GM21390 (cell line): Measurements from ENCODE around the gene ATN1.
A peak's percentile ranks its signal among the peaks of the same experiment; 100 is the strongest.

Experiments
- ATAC-seq: cut with Tn5 transposase; IDR thresholded peaks from one replicate; pipeline ENCODE4 v1.9.1; 2021; ENCODE audit not compliant: unreplicated experiment

Gene ATN1

DNA sequence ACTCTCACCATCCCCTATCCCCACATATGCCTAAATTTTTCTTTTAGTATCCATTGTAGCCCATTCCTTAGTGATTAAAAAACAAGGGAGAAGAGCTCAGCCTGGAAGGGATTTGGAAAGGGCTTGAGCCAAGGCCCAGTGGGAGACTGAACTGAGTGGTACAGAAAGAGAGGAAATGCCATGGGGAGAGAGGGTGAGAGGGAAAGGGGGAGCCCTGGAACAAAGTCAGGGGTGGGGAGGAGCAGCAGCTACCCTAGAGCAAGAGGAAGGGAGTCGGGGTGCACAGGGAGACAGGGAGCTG, 2.6 kb upstream of the ATN1 start:
- no peak for ATAC-seq

DNA sequence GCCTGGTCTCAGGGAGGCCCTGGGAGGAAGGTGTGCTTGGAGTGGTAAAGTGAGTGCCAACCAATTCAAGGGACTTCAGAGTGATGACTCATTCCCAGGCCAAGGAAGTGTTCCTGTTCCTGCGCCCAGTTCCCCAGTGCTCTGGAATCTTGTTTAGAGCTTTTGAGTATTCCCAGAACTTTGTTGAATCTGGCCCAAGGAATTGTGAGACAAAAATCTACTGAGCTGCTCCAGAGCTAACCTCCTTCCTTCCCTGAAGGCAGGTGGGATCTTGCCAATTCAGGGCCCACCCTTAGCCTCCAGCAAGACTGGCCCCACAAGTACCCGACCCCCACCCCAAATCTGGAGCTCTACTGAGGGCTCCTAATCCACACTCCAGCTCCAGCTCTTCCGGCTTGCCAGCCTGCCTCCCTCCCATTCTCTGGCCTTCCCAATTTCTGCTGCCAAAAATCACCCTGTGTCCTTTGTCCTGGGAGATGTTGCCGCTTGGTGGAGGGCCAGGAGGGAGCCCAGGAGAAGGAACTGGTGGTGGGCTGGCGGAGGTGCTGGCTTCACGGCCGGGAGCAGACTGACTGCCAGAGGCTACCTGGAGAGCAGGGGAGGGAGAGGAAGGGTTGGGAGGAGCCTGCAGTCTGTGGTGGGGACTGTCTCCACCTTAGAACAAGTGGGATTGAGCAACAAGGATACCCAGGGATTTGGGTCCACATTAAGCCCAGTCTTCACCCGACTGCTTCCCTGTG, 2.0 kb upstream of the ATN1 start:
- no peak for ATAC-seq

DNA sequence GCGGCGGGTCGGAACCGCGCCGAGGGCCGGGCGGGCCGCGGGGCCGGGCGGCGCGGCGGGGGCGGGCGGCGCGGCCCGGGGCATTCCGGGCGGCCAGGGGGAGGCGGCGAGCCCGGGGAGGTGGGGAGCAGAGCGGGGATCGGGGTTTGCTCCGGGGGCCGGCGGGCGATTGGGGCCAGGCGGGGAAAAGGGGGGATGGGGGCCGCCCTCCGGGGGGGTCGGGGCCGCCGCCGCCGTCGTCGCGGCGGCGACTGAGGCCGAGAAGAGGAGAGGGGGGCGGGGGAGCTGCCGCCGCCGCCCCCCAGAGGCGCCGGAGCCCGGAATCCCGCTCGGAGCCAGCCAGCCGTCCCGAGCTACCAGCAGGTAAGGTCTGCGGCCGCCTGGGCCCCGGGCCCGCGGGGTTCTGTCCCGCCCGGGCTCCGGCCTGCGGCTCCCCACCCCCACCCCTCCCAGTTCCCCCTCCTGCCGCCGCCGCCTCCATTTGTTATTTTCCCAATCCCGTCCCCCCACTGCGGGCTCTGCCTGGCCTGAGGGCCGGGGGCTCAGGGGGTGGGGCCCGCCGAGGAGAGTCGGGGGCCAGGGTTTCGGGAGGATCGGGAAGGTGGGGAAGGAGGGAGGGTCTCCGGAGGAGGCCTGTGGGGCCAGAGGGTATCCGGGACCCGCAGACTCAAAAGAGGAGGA, 403 bp downstream of the ATN1 start:
- ATAC-seq: no peak

DNA sequence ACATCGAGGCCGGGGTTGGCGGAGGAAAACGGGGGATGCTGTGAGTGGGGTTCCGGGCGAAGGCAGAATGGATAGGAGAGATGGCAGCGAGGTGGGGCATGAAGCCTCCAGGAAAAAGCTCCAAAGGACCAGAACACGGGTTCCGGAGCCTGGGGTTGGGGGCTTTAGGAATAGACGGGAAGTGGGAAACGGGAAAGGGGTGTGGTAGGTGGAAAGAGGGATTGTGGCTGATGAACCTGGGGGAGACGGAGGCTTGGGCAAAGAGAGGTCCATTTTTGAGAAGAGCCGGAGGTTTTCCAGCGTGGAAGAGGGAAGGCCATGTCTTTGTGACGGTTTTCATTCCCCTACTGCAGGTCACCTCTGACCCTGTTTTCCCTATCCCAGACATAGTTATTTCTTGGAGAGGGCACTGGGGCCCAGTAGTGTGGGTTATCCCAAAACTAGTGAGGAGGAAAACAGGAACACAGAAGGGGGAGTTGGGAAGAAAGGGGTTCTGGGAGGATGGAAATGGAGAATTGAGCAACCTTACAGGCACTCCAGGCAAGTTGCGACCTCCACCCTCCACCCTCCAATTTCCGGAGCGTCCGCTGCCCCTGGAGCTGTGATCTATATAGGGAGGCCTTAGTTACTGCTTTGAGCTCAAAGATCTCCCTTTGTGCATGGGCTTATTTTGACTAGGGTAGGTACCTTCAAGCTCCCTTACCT, 1.1 kb downstream of the ATN1 start:
- no peak for ATAC-seq

DNA sequence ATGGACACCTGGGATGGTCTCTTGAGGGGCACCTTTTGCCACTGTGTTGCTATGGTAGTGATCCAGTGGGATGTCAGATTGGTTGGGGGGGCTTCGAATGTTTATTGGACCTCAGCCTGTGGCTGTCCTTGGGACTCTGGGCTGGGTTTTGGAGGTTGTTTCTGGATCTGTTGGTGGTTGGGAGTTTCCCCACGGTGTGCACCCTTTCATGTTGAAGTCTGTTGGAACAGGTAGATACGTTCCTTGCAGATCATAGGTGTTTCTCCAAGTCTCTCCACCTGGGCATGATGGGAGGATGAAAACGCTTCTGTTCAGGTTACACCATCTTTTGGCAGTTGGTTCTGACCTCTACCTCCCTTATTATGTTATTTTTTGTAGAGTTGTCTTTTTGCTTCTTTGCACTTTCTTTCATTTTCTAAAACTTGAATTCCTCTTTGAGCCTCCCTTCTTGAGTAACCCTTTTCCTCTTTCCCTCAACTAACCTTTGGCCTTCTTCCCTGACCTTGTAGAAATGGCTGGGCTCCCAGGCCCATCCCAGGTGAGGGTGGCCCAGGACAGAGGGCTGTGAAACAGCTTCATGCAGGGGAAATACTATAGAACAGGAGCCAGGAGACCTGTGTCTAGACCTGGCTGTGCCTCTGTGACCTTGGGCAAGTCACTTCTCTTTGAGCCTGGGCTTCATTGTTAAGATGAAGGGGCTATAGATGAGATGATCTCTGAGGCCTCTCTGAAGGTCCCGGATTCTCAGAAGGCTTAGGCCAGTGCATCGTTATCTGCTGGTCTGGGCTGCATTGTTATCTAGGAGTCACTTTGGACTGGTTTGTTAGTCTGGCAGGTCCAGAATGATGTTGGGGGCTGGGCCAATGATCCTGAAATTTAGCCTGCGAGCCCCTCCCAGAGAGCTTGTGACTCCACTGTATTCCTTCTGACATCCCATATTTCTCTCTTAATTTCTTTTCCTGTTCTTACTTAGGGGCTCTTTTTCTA, 2.0 kb downstream of the ATN1 start:
- no peak for ATAC-seq

DNA sequence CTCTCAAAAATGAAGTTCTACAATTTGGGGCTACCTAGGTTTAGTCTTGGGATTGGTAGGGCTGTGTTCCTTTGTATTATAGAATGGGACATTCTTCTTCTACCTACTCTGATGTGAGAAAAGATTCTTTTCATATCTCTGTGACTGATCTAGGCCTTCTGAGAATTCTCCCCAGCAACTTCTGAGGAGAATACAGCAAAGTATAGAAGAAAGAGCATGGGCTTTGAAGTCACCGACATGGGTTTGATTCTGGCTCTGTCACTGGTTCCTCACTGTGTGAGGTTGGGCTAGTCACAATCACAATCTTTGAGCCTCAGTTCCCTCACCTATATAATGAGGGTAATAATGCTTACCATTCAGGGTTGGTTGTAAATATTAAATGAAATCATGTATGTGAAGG, 5.0 kb downstream of the ATN1 start:
- ATAC-seq: no peak

DNA sequence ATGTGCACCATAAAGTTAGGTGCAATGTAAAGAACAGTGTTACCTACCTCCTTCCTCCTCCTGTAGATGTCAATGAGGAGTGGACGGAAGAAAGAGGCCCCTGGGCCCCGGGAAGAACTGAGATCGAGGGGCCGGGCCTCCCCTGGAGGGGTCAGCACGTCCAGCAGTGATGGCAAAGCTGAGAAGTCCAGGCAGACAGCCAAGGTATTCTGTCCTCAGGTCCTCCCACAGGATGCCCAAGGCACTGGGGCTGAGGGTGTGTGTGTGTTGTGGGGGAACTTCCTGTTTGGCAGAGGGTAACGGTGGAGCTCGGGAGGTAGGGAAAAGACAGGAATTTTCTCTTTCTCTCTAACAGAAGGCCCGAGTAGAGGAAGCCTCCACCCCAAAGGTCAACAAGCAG, 6.4 kb downstream of the ATN1 start:
- no peak for ATAC-seq

DNA sequence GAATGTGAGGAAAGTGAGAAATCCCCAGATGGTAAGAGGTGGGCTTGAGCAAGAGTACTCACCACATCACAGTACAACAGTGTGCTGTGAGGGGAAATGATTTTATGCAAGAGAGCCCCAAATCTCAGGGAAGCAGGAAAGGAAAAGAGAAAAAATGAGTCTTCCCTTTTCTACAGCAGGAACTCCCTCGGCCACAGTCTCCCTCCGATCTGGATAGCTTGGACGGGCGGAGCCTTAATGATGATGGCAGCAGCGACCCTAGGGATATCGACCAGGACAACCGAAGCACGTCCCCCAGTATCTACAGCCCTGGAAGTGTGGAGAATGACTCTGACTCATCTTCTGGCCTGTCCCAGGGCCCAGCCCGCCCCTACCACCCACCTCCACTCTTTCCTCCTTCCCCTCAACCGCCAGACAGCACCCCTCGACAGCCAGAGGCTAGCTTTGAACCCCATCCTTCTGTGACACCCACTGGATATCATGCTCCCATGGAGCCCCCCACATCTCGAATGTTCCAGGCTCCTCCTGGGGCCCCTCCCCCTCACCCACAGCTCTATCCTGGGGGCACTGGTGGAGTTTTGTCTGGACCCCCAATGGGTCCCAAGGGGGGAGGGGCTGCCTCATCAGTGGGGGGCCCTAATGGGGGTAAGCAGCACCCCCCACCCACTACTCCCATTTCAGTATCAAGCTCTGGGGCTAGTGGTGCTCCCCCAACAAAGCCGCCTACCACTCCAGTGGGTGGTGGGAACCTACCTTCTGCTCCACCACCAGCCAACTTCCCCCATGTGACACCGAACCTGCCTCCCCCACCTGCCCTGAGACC, 7.8 kb downstream of the ATN1 start:
- no peak for ATAC-seq

DNA sequence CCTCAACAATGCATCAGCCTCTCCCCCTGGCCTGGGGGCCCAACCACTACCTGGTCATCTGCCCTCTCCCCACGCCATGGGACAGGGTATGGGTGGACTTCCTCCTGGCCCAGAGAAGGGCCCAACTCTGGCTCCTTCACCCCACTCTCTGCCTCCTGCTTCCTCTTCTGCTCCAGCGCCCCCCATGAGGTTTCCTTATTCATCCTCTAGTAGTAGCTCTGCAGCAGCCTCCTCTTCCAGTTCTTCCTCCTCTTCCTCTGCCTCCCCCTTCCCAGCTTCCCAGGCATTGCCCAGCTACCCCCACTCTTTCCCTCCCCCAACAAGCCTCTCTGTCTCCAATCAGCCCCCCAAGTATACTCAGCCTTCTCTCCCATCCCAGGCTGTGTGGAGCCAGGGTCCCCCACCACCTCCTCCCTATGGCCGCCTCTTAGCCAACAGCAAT, 8.5 kb downstream of the ATN1 start:
- no peak for ATAC-seq

DNA sequence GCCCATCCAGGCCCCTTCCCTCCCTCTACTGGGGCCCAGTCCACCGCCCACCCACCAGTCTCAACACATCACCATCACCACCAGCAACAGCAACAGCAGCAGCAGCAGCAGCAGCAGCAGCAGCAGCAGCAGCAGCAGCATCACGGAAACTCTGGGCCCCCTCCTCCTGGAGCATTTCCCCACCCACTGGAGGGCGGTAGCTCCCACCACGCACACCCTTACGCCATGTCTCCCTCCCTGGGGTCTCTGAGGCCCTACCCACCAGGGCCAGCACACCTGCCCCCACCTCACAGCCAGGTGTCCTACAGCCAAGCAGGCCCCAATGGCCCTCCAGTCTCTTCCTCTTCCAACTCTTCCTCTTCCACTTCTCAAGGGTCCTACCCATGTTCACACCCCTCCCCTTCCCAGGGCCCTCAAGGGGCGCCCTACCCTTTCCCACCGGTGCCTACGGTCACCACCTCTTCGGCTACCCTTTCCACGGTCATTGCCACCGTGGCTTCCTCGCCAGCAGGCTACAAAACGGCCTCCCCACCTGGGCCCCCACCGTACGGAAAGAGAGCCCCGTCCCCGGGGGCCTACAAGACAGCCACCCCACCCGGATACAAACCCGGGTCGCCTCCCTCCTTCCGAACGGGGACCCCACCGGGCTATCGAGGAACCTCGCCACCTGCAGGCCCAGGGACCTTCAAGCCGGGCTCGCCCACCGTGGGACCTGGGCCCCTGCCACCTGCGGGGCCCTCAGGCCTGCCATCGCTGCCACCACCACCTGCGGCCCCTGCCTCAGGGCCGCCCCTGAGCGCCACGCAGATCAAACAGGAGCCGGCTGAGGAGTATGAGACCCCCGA, 9.1 kb downstream of the ATN1 start:
- ATAC-seq: no peak

DNA sequence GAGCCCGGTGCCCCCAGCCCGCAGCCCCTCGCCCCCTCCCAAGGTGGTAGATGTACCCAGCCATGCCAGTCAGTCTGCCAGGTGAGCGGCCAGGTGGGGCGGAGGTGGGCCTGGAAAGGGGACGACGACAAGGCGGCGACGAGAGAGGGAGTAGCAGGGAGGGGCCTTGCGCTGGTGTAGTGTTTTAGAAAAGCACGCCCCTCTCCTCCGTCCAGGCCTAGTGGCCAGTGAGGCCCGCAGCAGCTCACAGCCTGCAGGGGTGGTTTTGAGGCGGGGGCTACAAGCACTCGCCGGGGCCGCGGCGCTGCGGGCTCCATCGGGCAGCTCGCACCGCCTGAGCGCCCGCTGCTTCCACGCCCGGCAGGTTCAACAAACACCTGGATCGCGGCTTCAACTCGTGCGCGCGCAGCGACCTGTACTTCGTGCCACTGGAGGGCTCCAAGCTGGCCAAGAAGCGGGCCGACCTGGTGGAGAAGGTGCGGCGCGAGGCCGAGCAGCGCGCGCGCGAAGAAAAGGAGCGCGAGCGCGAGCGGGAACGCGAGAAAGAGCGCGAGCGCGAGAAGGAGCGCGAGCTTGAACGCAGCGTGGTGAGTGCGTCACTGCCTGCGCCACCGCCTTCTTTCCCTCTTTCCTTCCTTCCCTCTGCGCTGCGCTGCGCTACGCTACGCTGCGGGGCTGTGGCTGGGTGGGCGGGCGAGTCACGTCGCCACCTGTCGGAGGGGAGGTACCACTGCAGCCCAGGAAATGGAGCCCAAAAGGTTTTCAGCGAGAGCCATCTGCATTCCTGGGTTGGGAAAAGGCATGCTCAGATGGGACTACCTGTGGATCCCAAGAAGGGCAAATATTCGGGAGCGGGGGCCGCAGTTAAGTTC, 10.0 kb downstream of the ATN1 start:
- peak; percentile 88 for ATAC-seq

DNA sequence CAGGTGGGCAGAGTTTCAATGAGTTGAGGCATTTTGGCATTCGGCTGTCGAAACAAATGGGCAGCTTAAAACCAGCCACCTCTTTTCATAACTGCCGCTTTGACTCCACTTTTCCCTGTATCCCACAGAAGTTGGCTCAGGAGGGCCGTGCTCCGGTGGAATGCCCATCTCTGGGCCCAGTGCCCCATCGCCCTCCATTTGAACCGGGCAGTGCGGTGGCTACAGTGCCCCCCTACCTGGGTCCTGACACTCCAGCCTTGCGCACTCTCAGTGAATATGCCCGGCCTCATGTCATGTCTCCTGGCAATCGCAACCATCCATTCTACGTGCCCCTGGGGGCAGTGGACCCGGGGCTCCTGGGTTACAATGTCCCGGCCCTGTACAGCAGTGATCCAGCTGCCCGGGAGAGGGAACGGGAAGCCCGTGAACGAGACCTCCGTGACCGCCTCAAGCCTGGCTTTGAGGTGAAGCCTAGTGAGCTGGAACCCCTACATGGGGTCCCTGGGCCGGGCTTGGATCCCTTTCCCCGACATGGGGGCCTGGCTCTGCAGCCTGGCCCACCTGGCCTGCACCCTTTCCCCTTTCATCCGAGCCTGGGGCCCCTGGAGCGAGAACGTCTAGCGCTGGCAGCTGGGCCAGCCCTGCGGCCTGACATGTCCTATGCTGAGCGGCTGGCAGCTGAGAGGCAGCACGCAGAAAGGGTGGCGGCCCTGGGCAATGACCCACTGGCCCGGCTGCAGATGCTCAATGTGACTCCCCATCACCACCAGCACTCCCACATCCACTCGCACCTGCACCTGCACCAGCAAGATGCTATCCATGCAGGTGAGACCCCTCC, 10.8 kb downstream of the ATN1 start:
- ATAC-seq: no peak

DNA sequence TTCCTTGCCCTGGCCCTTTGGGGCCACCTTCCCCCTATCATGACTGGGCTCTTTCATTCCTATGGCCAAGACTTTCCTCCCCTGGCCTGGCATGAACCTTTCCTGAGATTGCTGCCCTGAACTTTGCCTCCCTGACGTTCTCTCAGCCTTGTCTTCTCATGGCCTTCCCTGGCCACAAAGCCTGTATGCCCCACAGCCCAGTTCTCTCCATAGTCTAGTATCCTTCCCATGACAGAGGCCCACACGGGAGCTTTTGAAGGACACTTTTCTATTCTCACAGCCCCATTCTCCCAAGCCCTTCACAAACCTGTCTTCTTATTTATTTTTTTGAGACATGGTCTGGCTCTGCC, 11.4 kb downstream of the ATN1 start:
- ATAC-seq: no peak

DNA sequence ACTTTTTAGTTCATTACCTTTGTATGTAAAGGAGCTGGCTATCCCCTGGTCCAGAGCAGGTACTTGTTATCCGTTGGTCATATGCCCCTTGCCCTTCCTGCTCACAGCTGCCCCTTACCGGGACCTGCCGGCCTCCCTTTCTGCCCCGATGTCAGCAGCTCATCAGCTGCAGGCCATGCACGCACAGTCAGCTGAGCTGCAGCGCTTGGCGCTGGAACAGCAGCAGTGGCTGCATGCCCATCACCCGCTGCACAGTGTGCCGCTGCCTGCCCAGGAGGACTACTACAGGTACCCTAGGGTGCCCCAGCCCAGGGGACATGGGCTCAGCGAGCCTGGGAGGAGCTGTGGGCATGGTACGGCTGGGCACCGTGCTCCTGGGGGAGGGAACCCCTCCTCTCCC, 13.5 kb downstream of the ATN1 start:
- no peak for ATAC-seq

DNA sequence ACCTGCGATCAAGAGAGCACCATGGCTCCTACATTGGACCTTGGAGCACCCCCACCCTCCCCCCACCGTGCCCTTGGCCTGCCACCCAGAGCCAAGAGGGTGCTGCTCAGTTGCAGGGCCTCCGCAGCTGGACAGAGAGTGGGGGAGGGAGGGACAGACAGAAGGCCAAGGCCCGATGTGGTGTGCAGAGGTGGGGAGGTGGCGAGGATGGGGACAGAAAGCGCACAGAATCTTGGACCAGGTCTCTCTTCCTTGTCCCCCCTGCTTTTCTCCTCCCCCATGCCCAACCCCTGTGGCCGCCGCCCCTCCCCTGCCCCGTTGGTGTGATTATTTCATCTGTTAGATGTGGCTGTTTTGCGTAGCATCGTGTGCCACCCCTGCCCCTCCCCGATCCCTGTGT, 14.0 kb downstream of the ATN1 start:
- ATAC-seq: no peak

DNA sequence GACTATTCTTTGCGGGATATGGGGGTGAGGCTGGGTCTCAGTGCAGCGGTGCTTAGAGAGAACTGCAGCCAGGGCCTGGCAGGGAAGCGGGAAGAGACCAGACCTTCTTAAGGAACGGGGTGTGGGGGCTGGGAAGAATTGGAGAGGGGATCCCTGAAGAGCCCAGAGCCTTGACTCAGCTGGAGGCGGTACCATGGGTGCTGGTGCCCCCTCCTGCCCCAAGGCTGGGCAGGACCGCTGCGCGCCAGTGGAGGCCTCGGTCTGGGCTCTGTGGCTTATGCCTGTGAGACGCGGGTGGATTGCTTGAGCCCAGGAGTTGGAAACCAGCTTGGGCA, 14.5 kb downstream of the ATN1 start:
- no peak for ATAC-seq

DNA sequence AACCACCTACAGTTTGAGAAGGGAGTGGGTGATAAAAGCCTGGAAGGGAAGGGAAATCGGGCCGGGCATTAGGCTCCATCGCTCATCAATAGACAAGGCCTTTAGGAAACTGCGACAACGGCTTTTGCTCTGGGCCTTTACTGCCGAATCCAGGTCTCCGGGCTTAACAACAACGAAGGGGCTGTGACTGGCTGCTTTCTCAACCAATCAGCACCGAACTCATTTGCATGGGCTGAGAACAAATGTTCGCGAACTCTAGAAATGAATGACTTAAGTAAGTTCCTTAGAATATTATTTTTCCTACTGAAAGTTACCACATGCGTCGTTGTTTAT, 15.6 kb downstream of the ATN1 start:
- ATAC-seq: peak; percentile 31
